Stimulated activated CD8-positive, alpha-beta memory T cell treated with anti-CD3 and anti-CD28 coated beads, Interleukin-15, amount 100 ng/mL, for 4 hours (primary cell): ENCODE results near the gene CTNNA2.

Experiments used
- DNase-seq, 2 donors: peaks; one replicate each; pipeline ENCODE4 v3.0.0-alpha.2; 2020; ENCODE audit warnings: low read depth in 2 of 2

The CTNNA2 gene

DNA sequence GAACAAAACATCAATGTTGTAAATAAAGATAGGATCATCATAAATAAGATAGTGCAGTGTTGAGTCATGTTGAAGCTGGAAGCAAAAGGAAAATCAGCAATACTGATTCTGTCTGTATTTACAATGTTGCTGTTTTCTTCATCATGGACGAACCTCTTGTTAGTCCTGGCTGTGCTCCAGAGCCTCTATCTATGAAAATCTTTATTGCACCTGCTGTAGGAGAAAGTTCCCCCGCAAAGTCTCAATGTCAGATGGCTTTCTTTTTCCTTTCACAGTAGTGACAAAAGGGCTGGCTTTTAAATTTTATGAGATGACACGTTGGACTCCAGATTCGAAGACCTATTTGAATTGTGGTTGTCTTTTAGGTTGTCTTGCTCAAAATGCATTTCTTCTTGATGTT, 890.2 kb downstream of the CTNNA2 start:
- DNase-seq: no peak

DNA sequence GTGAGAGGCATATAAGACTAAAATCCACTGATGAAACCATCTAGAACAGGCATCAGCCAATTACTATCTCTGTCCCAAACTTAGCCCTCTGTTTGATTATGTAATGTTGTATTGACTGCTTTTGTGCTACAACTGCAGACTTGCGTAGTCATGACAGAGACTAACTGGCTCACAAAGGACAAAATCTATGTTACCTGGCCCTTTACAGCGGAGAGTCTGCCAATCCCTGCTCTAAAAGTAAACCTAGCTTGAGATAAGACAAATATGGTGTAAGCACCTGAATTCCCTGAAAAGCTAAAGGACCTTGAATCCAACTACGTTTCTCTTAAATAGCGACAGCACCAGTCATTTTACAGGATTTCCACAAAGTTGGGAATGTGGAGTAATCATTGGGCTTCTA, 894.5 kb downstream of the CTNNA2 start:
- DNase-seq: no peak

DNA sequence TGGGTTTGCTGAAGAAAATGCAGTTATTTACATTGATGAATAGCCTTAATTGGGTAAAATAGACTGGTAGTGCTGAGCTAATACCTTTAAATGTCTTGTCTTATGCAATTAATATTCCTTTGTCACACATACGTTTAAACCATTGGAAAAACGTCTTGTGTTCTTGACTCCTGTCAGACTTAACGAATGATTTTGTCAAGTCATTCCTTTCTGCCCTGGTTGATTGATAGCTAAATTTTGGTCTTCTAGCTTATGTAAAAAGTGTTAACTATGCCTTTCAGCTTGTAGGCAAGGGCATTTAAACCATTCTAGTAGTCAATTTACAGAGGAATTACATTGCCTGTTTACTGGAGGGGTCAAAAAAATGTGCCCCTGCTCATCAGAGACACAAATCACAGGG, 897.5 kb downstream of the CTNNA2 start:
- no peak for DNase-seq

DNA sequence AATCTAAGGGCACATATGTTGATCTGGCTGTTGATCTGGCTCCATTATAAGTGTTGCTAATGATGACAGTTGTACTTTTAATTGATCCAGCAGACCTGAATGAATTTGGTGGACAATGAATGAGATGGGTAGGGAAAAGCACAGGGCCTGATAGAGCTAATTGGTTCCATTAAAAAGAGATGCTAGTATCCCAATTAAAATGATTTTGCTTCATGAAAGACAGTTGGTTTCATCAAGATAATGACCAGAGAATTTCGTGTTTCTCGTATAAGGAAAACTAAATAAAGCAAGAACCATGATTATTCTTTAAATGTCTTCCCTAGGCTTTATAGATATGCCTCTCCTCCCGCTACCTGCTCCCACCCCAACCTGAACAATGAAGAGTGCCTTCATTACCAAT, 900.3 kb downstream of the CTNNA2 start:
- DNase-seq: no peak

DNA sequence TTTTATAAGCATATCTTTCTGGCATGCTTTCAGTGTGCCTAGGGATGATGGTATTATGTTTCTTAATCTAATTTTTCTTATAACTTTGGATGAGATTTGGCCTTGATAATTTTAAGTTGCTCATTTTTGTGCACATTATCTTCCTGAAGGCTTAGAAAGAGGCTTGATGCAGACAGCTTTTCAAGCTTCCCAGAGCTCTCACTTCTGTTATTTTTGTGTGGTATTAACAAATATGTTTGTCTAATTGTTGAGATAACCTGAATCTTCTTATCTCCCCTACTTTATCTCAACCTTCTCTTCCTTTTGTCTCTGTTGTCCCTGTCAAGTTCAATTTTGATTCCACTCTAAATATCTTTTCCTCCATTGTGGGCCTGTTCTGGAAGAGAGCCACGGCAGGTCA, 904.9 kb downstream of the CTNNA2 start:
- no peak for DNase-seq

DNA sequence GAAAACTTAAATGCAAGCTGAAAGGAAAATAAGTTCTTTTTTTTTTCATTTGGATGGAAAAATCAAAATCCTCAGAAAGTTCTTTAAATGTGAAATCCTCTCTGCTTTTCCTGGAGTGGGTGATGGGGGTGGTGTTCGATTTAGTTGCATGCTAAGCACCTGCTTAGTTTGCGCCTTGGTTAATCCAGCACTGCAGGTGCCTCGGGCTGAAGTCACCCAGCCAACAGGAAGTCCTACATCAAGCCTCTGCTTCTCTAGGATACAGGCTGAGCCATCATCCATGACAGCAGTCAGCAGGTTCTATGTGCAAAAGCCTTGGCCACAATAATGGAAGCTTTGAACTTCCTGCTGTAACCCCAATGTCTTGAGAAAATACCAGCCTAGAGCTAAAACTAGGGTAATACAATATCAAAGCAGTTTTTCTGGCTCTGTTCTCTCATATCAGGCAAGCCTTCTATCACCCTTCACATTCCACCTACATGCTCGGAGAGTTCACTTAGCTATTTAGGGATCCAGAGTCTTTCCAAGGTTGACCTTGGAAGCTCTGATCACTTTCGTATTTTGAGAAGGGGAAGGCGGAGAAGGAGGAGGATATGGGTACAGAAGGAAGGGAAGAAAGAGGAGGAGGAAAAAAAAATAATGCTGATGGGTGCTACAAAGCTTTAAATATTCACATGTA, 907.8 kb downstream of the CTNNA2 start:
- DNase-seq: no peak

DNA sequence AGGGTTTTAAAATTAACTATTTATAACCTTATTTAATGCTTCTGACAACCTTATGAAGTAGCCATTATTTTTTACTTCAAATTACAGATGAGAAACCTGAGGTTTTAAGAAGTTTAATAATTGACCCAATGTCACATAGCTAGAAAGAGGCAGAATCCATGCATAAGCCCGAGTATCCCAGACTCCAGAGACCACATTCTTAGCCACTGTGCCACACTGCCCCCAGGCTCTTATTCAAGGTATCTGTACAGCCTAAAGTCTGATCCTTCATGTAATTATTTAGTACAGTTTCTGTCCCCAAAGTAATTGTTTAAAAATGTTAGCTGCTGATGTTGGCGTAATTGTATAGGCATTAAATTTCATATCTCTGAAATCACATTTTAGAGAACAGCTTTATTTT, 916.4 kb downstream of the CTNNA2 start:
- no peak for DNase-seq

DNA sequence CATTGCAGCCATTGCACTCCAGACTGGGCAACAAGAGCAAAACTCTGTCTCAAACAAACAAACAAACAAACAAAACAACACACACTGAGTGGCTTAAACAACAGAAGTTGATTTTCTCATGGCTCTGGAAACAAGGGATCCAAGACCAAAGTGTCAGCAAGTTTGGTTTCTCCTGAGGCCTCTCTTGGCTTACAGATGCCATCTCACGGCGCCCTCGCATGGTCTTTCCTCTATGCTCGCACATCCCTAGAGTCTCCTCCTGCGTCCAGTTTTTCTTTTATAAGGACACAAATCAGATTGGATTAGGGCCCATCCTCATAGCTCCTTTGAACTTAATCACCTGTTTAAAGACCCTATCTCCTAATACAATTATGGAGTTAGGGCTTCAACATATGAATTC, 925.1 kb downstream of the CTNNA2 start:
- no peak for DNase-seq

DNA sequence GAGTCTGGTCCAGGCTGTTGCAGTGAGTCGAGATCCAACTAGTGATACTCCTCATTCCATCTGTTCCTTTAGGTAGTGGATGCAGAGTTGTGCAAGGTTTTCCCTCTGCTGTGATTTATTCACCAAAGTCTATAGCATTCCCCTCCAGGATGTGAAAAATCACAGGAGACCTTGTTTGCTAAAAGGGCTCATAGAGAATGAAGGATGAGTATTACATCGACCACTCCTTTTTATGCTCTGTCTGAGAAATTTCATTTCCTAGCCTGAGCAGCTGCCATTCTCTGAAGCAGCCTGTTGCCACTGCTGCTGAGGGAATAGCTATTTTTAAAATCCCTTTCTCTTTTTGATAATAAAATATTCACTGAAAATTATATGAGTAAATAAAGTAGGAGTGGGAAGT, 925.8 kb downstream of the CTNNA2 start:
- DNase-seq: no peak

DNA sequence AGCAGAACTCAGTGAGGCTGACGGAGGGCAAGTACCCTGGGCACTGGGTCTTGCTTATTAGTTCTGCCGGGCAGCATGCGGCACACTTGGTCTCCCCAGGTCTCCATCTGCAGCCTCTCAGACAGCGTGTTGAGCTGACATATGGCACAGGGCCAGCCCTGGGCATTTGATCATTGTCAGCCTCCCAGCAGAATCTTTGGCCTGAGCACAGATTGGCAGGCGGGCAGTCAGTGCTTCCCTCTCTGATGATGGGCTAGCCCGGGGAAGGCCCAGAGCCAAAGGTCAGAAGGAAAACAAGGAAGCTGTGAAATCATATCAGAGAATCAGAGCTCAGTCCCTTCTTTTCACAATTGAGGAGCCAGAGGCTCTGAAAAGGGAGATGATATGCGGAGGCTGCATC, 941.8 kb downstream of the CTNNA2 start:
- DNase-seq: no peak

DNA sequence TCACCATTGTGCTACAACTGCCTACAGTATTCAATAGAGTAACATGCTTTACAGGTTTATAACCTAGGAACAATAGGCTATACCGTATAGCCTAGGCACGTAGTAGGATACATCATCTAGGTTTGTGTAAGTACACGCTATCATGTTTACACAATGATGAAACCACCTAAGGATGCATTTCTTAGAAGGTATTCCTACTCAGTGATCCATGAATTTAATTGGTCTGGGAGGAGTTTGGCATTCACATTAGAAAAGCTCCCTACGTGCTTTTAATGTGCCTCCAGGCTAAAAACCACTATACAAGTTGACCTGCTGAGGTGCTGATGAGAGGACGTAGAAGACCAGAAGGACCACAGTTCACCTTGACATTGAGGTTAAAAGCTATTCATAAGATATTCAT, 946.2 kb downstream of the CTNNA2 start:
- no peak for DNase-seq

DNA sequence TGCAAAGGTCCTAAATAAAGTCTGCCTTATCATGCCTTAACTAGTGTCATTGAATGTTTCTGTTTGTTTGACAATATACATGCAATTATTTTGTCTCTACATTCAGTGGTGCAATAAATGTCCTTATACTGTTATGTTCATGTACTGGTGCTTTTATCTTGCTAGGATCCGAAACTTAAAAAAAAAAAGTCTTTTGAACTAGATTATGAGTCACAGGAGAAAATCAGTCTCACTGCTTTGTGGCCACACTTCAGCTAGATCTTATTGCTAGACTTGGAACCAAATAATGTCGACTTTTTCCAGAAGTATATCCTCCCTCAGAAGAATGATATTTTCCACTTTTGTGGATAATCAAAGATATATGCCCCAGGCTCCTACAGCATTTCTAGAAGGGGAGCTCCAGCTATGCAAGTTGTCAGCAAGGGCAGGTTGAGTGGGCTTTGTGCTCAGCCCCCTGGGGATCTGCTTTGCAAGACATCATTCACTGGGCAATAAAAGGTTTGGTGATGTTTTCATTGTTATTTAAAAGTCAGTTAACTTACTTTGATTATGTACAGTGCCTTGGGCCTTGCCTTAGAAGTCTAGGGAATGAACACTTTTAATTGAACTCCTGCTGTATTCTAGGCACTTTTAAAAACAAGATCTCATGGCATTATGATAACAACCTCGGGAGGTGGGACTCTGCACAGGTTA, 948.8 kb downstream of the CTNNA2 start:
- DNase-seq: no peak

DNA sequence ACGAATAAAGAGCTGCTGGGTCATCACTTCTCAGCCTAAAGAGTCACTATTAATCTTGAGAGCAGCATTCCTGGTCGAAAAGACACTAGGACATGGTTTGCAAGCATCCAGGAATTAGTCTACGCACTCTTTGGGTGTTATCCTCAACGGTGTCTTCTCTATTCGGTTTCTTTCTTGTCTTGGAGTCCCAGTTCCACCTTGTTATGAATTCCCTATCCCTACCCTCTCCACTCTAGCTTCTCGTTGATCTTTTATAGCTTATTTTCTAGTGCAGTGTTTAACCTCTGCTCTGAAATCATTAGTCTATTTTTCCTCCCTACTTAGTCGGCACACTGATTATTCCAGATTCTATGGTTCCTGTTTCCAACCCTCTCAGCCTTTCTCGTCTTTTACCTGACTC, 949.8 kb downstream of the CTNNA2 start:
- DNase-seq: no peak

DNA sequence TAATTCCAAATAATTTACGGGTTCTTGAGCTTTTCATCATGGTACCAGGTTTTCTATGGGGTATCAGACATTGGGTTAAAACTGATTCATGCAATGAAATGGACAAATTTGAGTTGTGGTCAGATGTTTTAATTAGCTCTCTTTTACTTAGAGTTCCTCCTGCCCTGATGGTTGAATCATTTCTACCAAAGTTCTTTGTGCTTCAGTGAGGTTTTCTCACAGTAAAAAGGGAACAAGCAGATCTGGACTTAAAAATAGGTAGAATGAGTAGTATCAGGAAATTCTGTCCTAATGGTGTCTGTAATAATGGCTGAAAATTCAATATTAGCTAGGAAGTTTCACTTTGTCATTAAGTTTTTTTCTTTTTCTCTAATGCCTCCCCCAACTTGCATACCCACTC, 951.4 kb downstream of the CTNNA2 start:
- no peak for DNase-seq

DNA sequence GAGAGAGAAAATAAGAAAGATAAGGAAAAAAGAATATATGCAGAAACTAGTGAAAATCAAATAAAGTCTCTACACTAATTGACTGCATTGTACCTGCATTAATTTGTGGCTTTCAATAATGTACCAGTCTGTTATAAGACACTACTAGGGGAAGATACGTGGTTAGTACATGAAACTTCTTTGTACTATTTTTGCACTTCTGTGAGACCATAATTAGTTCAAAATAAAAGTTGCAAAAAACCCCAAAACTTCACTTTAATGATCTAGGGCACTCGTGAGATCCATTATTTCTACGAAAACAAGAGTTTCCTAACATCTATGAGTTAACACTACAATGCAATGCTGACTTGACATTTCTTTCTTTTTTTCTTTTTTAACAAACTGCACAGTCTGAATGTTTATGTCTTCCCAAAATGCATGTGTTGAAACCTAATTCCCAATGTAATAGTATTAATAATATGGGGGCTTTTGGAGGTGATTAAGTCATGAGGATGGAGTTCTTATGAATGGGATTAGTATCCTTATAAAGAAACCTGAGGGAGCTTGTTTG, 954.5 kb downstream of the CTNNA2 start:
- no peak for DNase-seq

DNA sequence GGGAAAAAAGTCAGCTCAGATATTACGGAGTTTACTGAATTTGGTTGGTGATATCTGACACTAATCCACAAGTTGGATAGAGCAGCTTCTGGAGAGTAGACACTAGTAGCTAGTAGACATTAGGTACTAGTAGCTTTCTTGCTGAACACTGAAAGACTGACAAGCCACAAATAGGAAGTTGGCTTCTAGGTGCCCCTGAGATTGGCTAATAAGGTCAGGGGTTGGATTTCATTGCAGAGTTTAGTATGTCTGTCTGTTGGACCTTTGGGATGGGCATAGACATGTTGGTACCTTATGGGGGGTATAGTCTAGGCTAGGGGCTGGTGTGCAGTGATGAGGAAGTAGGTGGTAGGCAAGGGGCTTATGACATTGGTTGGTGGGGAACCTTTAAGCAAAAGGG, 956.6 kb downstream of the CTNNA2 start:
- DNase-seq: no peak

DNA sequence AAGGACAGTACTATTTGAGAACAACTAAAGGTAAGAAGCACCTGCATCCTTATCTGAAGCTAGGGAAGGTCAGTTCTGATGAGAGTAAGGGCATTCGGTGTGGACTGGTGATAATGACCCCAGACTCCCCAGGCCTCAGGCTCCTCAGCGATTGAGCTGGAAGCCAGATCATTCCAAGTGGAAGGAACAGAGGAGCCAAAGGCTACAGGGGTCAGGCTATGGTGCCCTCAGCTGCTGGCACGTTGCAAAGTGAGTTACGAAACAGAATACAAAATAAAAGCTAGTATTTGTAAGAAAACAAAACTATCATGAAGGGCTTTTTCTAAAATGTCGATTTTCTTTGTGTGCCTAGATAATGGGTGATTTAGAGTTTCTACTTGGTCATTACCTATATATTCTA, 960.2 kb downstream of the CTNNA2 start:
- no peak for DNase-seq

DNA sequence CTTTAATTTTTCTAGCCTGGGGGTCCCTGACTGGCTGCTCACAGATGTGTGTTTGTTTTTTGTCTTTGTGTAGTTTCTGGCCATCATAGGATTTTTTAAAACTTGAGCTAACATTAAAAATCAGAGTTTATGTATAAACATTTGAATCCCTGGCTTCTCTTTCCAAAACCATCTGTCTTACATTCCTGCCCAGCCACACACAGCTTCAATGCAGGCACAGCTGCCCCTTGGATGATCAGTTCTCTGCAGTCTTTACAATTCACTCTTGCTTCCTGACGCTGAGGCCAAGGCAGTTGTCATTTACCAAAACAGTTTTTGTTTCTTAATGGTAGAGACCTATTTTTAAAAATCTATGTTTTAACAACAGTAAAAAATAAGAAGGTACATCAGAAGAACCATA, 960.9 kb downstream of the CTNNA2 start:
- no peak for DNase-seq

DNA sequence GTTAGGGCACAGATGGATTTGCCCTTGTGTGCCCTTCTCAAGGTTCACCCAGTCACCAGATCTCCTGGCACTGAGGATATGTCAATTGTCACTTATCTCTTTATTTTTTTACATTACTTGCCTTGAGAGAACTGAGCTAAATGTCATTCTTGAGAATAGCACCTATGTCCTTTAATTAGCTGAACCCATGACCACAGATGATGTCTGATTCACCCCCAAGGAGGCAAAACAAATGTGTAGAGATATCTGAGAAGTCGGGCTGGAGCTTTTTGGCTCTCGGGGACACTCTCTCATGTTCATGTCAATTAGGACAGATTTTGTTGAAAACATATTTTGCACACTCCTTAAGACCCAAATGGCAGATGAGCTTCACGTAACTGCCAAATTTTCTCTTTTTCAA, 963.1 kb downstream of the CTNNA2 start:
- no peak for DNase-seq

DNA sequence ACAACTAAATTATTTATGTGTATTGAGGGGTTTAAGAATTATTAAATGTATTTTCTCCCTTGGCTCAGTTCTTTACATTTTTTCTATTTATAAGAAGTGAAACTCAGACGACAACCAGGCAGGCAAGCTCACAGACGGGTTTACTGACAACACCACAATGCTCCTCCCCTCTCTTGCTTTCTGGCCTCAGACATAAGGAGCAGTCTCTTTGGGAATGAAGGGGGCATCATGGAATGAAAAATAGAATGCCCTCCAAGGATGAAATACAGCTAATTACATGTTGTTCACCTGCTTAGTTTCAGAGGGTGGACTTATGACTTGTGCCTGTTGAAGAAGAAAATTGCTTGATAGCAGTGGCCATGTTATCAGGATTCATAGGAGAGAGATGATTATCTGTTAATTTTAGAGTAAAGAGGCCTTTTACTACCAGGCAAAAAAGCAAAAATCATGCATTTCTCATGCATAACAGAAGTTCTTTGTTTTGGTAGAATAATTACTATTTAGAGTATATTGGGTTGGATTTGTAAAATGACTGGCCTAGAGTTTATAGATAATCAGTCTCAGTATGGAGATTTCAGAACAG, 963.8 kb downstream of the CTNNA2 start:
- no peak for DNase-seq

DNA sequence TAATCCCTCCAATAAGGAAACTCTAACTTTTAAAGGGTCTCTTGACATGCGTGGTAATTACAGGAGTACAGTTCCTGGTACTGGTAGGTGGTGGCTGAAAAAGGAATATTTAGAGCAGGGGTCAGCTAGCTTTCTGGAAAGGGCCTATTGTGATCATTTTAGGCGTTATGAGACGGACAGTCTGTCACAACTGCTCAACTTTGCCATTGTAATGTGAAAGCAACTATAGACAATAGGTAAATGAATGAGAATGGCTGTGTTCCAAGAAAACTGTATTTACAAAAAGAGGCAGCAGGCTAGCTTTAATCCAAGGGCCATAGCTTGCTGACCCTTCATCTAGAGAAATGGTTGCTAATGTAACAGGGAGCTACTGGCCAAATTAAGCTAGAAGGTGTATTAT, 969.4 kb downstream of the CTNNA2 start:
- DNase-seq: no peak

DNA sequence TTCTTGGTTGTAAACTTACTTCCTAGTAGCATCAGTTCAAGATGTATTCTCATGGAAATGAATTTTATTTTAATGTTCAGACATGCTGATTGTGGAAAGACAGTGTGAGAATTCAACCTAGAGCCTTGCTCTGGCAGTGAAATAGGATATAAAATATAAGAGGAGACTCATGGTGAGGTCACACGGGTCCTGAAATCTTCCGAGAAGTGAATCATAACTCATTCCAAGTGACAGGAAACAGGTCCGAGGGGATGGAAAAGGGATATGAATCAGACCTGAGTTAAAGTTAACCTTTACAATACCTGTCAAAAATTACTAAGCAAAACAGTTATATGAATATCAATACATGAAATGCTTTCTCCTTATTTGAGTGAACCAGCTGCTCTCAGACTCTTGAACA, 976.9 kb downstream of the CTNNA2 start:
- no peak for DNase-seq

DNA sequence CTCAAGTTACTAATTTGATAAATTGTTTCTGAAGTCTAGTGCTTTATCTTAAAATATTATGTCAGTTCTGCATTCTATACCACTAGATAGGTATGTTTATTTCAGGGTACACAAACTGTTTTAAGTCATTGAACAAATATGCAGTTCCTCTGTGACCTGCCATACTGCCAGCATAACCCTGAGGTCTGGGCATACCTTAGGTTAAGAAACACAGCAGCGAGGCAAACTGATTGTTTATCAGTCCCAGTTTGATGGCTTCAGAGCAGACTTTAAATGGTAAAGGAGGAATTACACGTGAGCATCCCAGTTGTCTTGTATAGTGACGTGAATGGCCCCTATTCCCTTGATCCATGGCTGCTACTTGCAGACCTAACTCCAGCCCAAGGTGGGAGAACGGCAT, 978.1 kb downstream of the CTNNA2 start:
- DNase-seq: no peak
